ENCODE measurements around the gene CEP290. TPM values are rescaled to one million over a fixed set of nuclear protein-coding genes. Genes with fewer than 3 reads are reported as not detected.

CEP290 gene
- total and polyA plus RNA-seq, 8 donors: 10.8 to 36.4 (median 31.0) TPM

DNA sequence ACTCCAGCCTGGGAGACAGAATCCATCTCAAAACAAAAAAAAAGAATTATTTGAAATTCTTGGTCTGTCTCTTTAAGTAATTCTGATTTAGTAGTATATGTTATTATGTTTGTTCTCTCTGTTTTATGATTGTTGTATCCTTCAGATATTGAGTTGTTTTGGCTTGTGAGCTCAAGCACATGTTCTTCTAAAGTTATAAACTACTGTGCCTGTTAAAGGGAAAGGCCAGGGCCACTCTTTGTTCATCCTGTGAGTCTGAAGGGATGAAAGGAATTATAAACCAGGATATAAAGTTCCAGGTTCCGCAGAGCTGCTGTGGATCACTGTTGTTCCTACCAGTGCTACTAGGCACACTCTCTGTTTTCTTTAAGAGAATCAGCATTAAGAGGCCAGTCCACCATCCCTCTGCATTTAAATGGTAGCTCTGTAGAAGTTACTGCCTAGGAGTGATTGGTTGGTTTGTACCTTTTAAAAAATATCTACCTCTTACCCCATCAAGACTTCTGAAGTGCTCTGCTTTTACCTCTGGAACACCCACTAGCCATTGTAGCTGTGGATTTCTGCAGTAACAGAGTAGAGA lies 14.3 kb upstream of the CEP290 start:
- H3K27me3 ChIP-seq: no peaks in the 10 kb centered on the region
- H3K9me3 ChIP-seq: no peaks in the 10 kb centered on the region
- DNase-seq (no peak), ATAC-seq (no peak)
- TF ChIP-seq, protein P1, sequence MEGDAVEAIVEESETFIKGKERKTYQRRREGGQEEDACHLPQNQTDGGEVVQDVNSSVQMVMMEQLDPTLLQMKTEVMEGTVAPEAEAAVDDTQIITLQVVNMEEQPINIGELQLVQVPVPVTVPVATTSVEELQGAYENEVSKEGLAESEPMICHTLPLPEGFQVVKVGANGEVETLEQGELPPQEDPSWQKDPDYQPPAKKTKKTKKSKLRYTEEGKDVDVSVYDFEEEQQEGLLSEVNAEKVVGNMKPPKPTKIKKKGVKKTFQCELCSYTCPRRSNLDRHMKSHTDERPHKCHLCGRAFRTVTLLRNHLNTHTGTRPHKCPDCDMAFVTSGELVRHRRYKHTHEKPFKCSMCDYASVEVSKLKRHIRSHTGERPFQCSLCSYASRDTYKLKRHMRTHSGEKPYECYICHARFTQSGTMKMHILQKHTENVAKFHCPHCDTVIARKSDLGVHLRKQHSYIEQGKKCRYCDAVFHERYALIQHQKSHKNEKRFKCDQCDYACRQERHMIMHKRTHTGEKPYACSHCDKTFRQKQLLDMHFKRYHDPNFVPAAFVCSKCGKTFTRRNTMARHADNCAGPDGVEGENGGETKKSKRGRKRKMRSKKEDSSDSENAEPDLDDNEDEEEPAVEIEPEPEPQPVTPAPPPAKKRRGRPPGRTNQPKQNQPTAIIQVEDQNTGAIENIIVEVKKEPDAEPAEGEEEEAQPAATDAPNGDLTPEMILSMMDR (IDR thresholded peaks at IDR 0.05): no peak
- H3K4me3 ChIP-seq: no peak overlapping the region
- peaks cover 0 to 15% of the 10 kb centered on the region in 2 donors for H3K36me3 ChIP-seq
- intact Hi-C loops (cut with DNase I): no loop called here
- peaks cover 0 to 4% of the 10 kb centered on the region in 2 donors for H3K4me1 ChIP-seq
- no peak overlapping the region for H3K27ac ChIP-seq

DNA sequence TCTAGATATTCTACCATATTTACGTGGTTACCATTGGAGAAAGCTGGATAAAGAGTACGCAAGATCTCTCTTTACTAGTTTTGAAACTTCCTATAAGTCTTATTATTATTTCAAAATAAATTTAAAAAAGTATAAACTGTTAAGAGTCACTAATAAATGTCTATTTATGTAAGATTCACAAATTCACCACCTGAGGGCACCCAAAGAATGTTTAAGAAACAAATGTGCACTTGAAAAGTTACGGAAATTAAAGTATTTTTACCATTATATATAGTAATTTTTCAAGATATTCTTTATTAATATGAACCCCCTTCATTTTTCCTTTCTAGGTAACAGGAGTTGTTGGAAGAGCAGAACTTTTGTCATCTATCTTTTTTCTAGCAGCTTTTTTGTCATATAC lies 12.1 kb upstream of the CEP290 start:
- intact Hi-C loops (cut with DNase I): no loop called here
- Histone ChIP-seq H3K27me3 (no peaks in the 10 kb centered on the region), H3K9me3 (no peaks in the 10 kb centered on the region), H3K4me1 (peaks cover 0 to 4% of the 10 kb centered on the region in 2 donors), H3K27ac (no peak overlapping the region), H3K4me3 (no peak overlapping the region), H3K36me3 (peaks cover 0 to 12% of the 10 kb centered on the region in 2 donors)
- ATAC-seq (no peak), DNase-seq (peak in 2 of 4 donors; percentile 11 to 42)
- TF ChIP-seq, protein P1 (IDR thresholded peaks at IDR 0.05): peak in 1 of 2 donors; percentile 22

DNA sequence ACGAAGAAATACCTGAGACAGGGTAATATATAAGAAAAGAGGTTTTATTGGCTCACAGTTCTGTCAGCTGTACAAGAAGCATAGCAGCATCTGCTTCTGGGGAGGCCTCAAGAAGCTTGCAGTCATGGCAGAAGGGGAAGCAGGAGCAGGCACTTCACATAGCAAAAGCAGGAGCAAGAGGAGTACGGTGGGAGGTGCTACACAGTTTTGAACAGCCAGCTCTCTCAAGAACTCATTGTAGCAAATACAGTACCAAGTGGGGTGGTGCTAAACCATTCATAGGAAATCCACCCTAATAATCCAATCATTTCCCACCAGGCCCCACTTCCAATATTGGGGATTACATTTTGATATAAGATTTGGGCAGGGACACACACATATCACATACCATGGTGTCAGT lies 8.2 kb upstream of the CEP290 start:
- TF ChIP-seq, protein P1 (IDR thresholded peaks at IDR 0.05): no peak
- H3K27ac ChIP-seq: no peak overlapping the region
- H3K4me3 ChIP-seq: no peak overlapping the region
- no peak for DNase-seq
- ATAC-seq: no peak
- H3K4me1 ChIP-seq: peaks cover 0 to 4% of the 10 kb centered on the region in 2 donors
- H3K27me3 ChIP-seq: no peaks in the 10 kb centered on the region
- peaks cover 0 to 5% of the 10 kb centered on the region in 2 donors for H3K36me3 ChIP-seq
- intact Hi-C loops (cut with DNase I): no loop called here
- no peaks in the 10 kb centered on the region for H3K9me3 ChIP-seq

DNA sequence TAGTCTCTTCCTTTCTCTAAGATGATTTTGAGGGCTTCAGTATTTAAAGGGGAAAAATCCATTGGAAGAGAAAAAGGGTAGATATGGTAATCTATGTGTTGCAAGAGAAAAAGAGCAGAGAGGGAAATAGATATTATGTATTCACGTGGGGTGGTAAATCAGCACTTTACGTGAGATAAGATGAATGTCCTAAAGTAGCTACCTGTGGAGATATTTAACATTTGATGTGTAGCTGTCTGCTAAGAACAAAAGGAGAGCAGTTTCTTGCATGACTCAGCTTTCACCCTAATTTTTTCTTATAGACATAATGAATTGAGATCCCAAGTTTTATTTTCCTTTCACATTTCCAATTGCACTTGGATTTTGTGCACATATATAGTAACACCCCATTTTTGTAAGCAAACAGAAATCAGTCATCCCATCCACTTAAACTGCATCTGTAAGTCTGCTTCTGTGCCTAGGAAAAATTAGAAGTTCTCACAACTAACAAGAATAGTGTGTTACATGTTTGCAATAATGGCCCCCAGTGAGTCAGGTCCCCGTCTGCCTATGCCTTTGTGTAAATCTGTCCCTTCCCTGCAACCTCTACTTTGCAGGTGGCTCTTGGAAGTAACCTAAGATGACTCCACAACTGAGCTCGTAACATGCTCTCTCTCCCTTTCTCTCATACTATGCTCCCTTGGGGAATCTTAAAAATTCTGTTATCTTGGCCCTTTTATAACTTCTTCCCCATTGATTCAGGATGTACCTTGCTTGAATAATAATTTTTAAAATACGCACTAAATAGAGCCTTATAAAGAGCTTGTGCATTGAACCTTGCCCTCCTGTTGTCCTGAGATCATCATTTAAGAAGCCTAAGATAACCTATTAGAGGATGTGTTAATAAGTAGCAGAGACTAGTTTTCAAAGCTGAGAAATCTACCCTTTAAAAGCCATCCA lies 3.9 kb upstream of the CEP290 start:
- DNase-seq: no peak
- peaks cover 0 to 5% of the 10 kb centered on the region in 2 donors for H3K36me3 ChIP-seq
- no peaks in the 10 kb centered on the region for H3K27me3 ChIP-seq
- TF ChIP-seq, protein P1 (IDR thresholded peaks at IDR 0.05): no peak
- peaks cover 0 to 21% of the 10 kb centered on the region in 2 donors for H3K4me1 ChIP-seq
- H3K9me3 ChIP-seq: no peaks in the 10 kb centered on the region
- intact Hi-C loops (cut with DNase I): no loop called here
- ATAC-seq: no peak
- H3K4me3 ChIP-seq: no peak overlapping the region
- H3K27ac ChIP-seq: no peak overlapping the region

All from left lung (tissue), 10 donors.